Large intestine (tissue), 3 donors: ENCODE data around the gene PHLDA3. TPM values are rescaled to one million over a fixed set of nuclear protein-coding genes. Genes with fewer than 3 reads are reported as not detected.

Experiments used
- DNase-seq, 2 donors: peaks; one replicate each; pipeline versions ENCODE4 v3.0.0 to v3.0.0-alpha.2; 2013
- H3K27ac ChIP-seq: one replicate; pipeline ENCODE4 v1.5.1; 2013; ENCODE audit warnings: low read length
- H3K27me3 ChIP-seq: 2 replicates; pipeline ENCODE4 v1.6.1; 2013; ENCODE audit warnings: low read length; ENCODE audit not compliant: control insufficient read depth, insufficient read depth
- H3K36me3 ChIP-seq: 2 replicates; pipeline ENCODE4 v1.6.1; 2013; ENCODE audit warnings: low read length; ENCODE audit not compliant: control insufficient read depth, insufficient read depth
- H3K4me1 ChIP-seq: one replicate; pipeline ENCODE4 v1.6.1; 2013; ENCODE audit warnings: low read length; ENCODE audit not compliant: control insufficient read depth, insufficient read depth
- H3K4me3 ChIP-seq: one replicate; pipeline ENCODE4 v1.5.1; 2013; ENCODE audit warnings: low read length
- H3K9me3 ChIP-seq: one replicate; pipeline ENCODE4 v1.6.1; 2013; ENCODE audit warnings: mild to moderate bottlenecking, low read depth, low read length, moderate library complexity; ENCODE audit not compliant: control insufficient read depth
- WGBS: methylation state at CpG from one replicate; pipeline ENCODE4 v1.1.5; 2013; ENCODE audit warnings: low lambda C conversion rate; ENCODE audit not compliant: insufficient coverage; 5-methylcytosine and 5-hydroxymethylcytosine counted together
- polyA plus RNA-seq: library from polyadenylated mRNA; unstranded; fragments of 120-200 nt; gene quantifications from one replicate; pipeline ENCODE4 v1.2.1, GENCODE V29; 2013

The PHLDA3 gene
- polyA plus RNA-seq, 1 donor: 9.0 TPM

DNA sequence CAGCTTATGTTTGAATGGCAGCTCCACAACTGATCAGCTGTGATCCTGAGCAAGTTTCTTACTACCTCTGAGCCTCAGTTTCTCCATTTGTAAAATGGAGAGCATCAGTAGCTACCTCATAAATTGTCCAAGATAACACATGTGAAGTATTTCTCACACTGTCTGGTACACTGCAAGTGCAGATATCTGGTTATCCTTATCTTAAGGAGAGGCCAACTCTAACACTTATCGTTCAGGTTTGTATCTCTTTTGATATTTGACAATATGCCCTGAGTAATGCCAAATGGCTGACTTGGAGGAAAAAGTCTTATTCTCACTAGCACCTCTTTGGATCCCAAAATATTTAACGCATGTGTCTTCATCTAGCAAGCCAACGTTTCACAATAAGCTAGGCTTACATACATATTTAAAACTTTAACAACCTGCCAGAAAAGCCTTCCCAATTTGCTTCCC is 35.2 kb upstream of the PHLDA3 start:
- no peaks in the 10 kb centered on the region for H3K9me3 ChIP-seq
- H3K4me3 ChIP-seq: no peak overlapping the region
- peaks cover under 1% of the 10 kb centered on the region for H3K36me3 ChIP-seq
- peaks cover 59% of the 10 kb centered on the region for H3K4me1 ChIP-seq
- 73% methylated on average over 2 of the region's 3 CpGs for WGBS
- DNase-seq: no peak
- H3K27ac ChIP-seq: peak overlapping the region; percentile 82
- H3K27me3 ChIP-seq: no peaks in the 10 kb centered on the region

DNA sequence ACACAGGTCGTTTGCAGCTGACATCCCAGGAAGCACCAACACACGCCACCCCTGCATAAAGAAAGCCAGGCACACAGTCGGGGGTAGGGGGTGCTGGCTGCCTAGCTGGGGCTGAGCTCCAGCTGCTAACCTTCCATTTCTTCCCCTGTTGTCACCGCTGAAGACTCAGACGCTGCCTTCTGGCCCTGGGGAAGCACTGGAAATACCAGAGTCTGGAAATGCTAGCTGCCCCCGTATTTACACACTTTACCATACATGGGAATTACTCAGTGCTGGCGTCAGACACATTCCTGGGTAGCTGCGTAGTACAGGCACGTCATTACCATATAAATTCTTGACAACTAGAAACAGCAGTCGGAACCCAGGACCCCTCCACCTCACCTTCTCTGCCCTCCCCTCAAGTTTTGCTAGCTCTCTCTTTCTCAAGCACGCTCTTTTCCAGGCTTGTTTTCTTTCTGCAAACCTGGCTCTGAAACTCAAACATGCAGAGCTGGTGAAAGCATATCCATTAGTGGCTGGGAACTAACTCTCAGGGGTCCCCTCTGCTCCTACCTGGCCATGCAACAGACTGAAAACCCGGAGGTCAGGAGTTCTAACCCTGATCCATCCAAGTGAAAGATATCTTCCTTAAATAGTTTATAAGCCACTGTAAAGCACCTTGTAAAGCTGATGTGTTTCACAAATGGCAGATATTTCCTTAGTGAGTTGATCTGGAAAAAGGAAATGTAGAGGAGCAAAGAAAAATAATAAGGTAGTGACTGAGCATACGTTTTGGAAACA is 34.6 kb upstream of the PHLDA3 start:
- Histone ChIP-seq H3K27ac (peak overlapping the region; percentile 82), H3K27me3 (no peaks in the 10 kb centered on the region), H3K9me3 (no peaks in the 10 kb centered on the region), H3K4me3 (no peak overlapping the region), H3K4me1 (peaks cover 59% of the 10 kb centered on the region), H3K36me3 (peaks cover 5% of the 10 kb centered on the region)
- peak; percentile 74 to 85 for DNase-seq
- 31% methylated on average over 5 of the region's 13 CpGs for WGBS

DNA sequence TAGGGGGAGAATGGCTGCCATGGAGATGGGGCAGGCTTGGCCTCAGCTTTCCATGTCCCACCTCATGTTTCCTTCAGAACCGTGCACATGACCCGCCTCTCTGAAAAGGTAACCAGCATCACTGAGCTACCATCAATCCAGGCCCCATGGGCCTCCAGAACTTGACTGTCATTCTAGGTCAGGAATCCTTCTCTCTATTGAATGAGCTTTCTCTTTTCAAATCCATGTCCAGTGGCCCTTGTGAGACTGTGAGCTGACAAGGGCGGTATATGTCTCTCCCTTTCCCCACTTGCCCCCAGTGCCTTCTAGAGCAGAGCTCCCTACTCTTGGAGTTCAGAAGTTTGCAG is 33.5 kb upstream of the PHLDA3 start:
- no peak for DNase-seq
- peak overlapping the region; percentile 82 for H3K27ac ChIP-seq
- no peaks in the 10 kb centered on the region for H3K27me3 ChIP-seq
- H3K4me3 ChIP-seq: no peak overlapping the region
- peaks cover 59% of the 10 kb centered on the region for H3K4me1 ChIP-seq
- H3K9me3 ChIP-seq: no peaks in the 10 kb centered on the region
- H3K36me3 ChIP-seq: peaks cover 10% of the 10 kb centered on the region
- WGBS: no CpG with 5 or more reads among the region's 3 CpGs

DNA sequence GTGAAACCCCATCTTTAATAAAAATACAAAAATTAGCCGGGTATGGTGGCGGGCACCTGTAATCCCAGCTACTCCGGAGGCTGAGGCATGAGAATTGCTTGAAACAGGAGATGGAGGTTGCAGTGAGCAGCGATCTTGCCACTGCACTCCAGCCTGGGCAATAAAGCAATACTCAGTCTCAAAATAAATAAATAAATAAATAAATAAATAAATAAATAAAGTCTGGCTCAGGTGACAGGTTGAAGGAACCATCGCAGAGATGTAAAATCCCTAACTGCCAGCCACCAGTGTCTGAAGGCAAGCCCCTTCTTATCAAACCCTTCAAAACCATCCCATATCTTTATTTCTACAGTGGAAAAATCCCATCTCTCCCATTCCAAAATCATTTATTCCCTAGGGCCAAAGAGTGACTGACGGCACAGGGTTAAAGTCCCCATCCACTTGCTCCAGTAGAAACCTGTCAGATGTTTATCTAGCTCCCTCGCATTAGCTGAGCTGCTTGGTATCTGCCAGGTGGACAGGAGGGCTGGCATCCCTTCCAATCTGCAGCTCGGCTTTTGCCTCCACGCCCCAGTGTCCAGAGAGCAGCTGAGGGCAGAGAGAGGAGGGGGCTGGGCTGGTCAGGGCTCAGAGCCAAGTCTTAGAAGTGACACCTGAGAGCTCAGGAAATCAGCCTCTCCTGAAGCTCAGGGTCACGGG is 33.0 kb upstream of the PHLDA3 start:
- no peak overlapping the region for H3K4me3 ChIP-seq
- H3K4me1 ChIP-seq: peaks cover 56% of the 10 kb centered on the region
- 20% methylated on average over 1 of the region's 10 CpGs for WGBS
- no peaks in the 10 kb centered on the region for H3K27me3 ChIP-seq
- DNase-seq: peak; percentile 65 to 80
- no peaks in the 10 kb centered on the region for H3K9me3 ChIP-seq
- peaks cover 10% of the 10 kb centered on the region for H3K36me3 ChIP-seq
- H3K27ac ChIP-seq: peak overlapping the region; percentile 82

DNA sequence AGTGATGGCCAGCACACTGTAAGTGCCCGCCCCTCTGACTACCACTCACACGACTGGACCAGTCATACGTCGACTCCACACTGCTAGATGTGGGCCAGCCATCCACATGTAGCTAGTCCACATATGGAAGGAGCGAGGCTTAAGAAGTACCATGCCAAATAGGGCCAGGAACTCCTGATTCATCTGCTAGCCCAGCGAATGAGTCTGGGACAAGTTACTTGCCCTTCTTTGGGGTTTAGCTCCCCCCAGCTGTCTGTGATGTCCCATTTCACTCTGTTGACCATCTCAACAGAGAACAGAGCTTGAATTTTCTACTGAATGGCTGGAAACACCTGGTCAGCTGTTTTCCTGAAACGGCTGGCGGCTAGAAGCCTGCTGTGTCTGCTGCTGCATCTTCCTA is 32.2 kb upstream of the PHLDA3 start:
- no peaks in the 10 kb centered on the region for H3K9me3 ChIP-seq
- no peak for DNase-seq
- no CpG with 5 or more reads among the region's 8 CpGs for WGBS
- H3K27ac ChIP-seq: peak overlapping the region; percentile 61
- H3K4me3 ChIP-seq: no peak overlapping the region
- H3K27me3 ChIP-seq: no peaks in the 10 kb centered on the region
- H3K36me3 ChIP-seq: peaks cover 10% of the 10 kb centered on the region
- H3K4me1 ChIP-seq: peaks cover 61% of the 10 kb centered on the region

DNA sequence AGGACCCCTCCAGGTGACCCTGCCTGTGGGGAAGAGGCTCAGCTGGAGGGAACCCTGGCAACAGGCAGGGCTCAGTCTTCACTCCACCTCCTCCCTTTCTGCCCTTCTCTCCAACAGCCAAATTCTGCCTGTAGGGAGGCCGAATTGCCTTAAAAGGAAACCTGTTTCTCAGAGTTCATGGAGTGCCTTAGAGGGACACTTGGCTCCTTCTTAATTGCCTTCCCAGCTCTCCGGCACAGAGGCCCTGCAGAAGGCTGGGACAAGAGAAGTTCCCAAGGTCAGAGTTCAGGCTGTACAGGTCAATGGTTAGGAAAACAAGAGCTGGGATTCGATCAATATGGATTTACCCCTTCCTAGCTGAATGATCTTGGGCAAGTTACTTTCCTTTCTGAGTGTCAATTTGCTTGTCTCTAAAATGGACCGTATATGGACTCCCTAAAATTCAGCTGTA is 31.7 kb upstream of the PHLDA3 start:
- Histone ChIP-seq H3K4me1 (peaks cover 61% of the 10 kb centered on the region), H3K9me3 (no peaks in the 10 kb centered on the region), H3K27ac (peak overlapping the region; percentile 61), H3K36me3 (peaks cover 10% of the 10 kb centered on the region), H3K27me3 (no peaks in the 10 kb centered on the region), H3K4me3 (no peak overlapping the region)
- peak in 1 of 2 donors; percentile 67 for DNase-seq
- WGBS: no CpG with 5 or more reads among the region's 4 CpGs

DNA sequence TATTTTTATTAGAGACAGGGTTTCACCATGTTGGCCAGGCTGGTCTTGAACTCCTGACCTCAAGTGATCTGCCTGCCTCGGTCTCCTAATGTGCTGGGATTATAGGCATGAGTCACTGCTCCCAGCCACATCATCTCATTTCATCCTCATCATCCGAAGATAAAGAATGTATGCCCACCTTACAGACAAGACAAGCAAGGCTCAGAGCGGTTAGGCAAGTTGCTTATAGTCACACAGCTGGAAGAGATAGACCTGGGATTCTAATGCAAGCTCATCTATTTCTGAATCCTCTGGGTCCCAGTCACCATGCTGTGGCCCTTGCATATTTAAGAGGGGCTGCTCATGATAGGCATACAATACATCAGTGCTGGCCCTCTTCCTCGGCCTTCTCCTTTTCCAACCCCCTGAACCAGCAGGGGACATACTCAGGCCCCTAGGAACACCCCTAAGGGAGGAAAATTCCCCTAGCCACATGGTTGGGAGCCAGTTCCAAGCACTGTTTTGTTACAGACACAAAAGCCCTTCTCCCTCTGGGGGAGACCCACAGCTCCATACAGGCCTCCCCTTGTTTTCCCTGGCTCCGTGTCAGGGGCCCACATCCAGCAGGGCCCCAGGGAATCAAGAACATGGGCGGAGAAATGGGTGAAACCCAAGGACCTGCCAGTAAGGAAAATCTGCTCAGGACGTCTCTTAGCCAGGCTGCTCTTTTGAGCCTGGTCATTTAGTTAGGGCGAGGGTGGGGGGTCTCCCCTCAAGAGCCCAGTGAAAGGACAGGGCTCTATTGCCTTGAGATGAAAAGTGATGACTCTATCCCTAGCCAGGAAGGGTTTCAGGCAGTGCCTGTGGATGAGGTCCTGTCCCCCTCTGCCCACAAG is 31.0 kb upstream of the PHLDA3 start:
- no peak for DNase-seq
- H3K27ac ChIP-seq: peak overlapping the region; percentile 61
- no peak overlapping the region for H3K4me3 ChIP-seq
- no peaks in the 10 kb centered on the region for H3K9me3 ChIP-seq
- H3K36me3 ChIP-seq: peaks cover 10% of the 10 kb centered on the region
- peaks cover 61% of the 10 kb centered on the region for H3K4me1 ChIP-seq
- no peaks in the 10 kb centered on the region for H3K27me3 ChIP-seq
- no CpG with 5 or more reads among the region's 8 CpGs for WGBS

DNA sequence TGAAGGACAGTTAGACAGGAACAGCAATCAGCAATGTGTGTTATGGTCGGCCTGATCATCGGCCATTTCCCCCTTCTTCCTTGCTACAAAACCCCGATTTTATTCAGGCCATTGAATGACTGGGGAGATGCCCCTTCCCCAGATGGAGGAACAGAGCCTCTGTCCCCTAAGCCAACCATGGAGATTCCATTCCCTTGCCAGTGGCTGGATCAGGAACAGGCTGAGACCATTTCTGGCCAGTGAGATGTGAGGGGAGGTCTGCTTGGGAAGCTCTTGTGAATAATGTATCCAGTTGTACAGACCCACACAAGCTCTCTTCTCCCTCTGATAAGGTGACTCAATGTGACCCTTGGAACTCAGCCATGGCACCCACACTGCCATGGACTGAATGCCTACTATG is 30.2 kb upstream of the PHLDA3 start:
- no peak for DNase-seq
- Histone ChIP-seq H3K9me3 (no peaks in the 10 kb centered on the region), H3K27ac (no peak overlapping the region), H3K27me3 (no peaks in the 10 kb centered on the region), H3K36me3 (peaks cover 17% of the 10 kb centered on the region), H3K4me1 (peaks cover 70% of the 10 kb centered on the region), H3K4me3 (no peak overlapping the region)
- WGBS: no CpG with 5 or more reads among the region's 3 CpGs

DNA sequence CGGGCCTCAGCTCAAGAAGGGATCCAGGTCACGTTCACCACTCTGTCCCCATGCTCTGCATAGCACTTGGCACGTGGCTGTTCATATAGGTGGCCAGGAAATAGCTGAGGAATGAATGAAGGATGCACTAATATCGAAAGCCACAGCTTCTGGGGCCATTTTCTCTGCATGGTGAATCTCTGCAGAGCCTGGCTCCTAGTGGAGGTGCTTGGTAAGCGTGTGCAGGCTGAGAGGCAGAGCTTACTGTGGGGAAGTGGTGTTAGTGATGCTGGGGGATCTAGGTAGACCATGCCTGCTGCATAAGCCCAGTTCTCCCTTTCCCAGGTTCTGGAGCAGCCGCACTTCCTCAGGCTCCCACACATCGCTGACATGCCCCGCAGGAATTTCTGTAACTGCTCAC is 29.6 kb upstream of the PHLDA3 start:
- H3K4me1 ChIP-seq: peaks cover 70% of the 10 kb centered on the region

DNA sequence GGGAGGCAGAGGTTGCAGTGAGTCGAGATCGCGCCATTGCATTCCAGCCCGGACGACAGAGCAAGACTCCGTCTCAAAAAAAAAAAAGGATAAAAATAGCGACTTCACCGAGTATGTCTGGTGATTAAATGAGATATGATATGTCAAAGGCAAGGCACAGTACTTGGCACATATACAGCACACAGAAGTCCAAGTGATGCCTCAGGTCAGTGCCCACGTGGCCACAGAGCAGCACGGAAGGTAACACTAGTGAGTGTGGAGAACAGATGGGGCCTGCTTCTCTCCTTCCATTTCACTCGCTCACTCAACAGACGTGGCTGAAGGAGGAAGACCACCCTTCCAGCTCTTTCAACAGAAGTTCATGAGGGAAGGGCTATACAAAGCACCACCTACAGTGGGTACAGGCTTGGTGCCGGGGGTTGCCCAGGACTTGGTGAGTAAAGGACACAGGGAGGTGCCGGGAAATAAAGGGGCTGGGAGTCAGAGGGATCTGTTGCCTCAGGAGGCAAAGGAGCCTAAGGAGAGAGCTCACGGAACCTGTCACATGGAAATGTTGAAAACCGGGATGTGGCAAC is 29.0 kb upstream of the PHLDA3 start:
- Histone ChIP-seq H3K4me1 (peaks cover 68% of the 10 kb centered on the region), H3K36me3 (peaks cover 25% of the 10 kb centered on the region), H3K9me3 (no peaks in the 10 kb centered on the region), H3K4me3 (no peak overlapping the region), H3K27ac (no peak overlapping the region), H3K27me3 (no peaks in the 10 kb centered on the region)
- no peak for DNase-seq
- no CpG with 5 or more reads among the region's 16 CpGs for WGBS

More for the DNA sequence above, 29.6 kb upstream of the PHLDA3 start:
- no peak for DNase-seq
- Histone ChIP-seq H3K27me3 (no peaks in the 10 kb centered on the region), H3K4me3 (no peak overlapping the region), H3K27ac (no peak overlapping the region), H3K36me3 (peaks cover 22% of the 10 kb centered on the region), H3K9me3 (no peaks in the 10 kb centered on the region)
- no CpG with 5 or more reads among the region's 8 CpGs for WGBS
